CD4-positive, CD25-positive, alpha-beta regulatory T cell (primary cell): ENCODE data around the gene NPM1. TPM values are rescaled to one million over a fixed set of nuclear protein-coding genes. Genes with fewer than 3 reads are reported as not detected.

Experiments
- ATAC-seq, 2 donors: fragments of 150-1000 bp; cut with Tn5 transposase; one replicate each; pipeline ENCODE4 v1.10.0; 2021; ENCODE audit warnings: low read depth in 2 of 2, moderate number of reproducible peaks in 2 of 2, moderate library complexity in 1 of 2
- DNase-seq, 3 donors: peaks; one replicate each; pipeline versions ENCODE4 v3.0.0 to v3.0.0-alpha.2; 2012 to 2022; ENCODE audit warnings: mixed read lengths in 1 of 3
- H3K27ac ChIP-seq: one replicate; pipeline ENCODE4 v1.7.0; 2013; ENCODE audit warnings: mild to moderate bottlenecking, low read length; ENCODE audit not compliant: insufficient read depth, poor library complexity, severe bottlenecking
- H3K27me3 ChIP-seq: one replicate; pipeline ENCODE4 v1.7.0; 2013; ENCODE audit warnings: low read length; ENCODE audit not compliant: control insufficient read depth, insufficient read depth
- H3K36me3 ChIP-seq: one replicate; pipeline ENCODE4 v1.7.0; 2013; ENCODE audit warnings: mild to moderate bottlenecking, low read length, moderate library complexity; ENCODE audit not compliant: control insufficient read depth, insufficient read depth
- H3K4me1 ChIP-seq: 2 replicates; pipeline ENCODE4 v1.7.0; 2013; ENCODE audit warnings: mild to moderate bottlenecking, low read length; ENCODE audit not compliant: insufficient read depth, control insufficient read depth, poor library complexity, severe bottlenecking
- H3K4me3 ChIP-seq: one replicate; pipeline ENCODE4 v1.7.0; 2013; ENCODE audit warnings: low read depth, mild to moderate bottlenecking, low read length, moderate library complexity
- H3K9me3 ChIP-seq, 2 experiments: 1 replicate in 1 of 2; 2 replicates in 1 of 2; pipeline ENCODE4 v1.7.0; 2013; ENCODE audit warnings: low read length in 2 of 2, mild to moderate bottlenecking in 1 of 2, moderate library complexity in 1 of 2; ENCODE audit not compliant: control insufficient read depth in 2 of 2
- H3K27ac Mint-ChIP-seq, 3 donors: one replicate each; pipeline ENCODE4 v1.8.0; 2020 to 2022; ENCODE audit warnings: mild to moderate bottlenecking in 3 of 3, mixed read lengths in 3 of 3, moderate library complexity in 2 of 3
- H3K27me3 Mint-ChIP-seq: one replicate; pipeline ENCODE4 v1.8.0; 2022; ENCODE audit warnings: mild to moderate bottlenecking, mixed read lengths
- H3K36me3 Mint-ChIP-seq: one replicate; pipeline ENCODE4 v1.8.0; 2020; ENCODE audit warnings: mixed read lengths
- H3K4me1 Mint-ChIP-seq, 4 donors: one replicate each; pipeline ENCODE4 v1.8.0; 2020 to 2022; ENCODE audit warnings: mixed read lengths in 4 of 4, mild to moderate bottlenecking in 1 of 4
- H3K4me3 Mint-ChIP-seq, 4 donors: one replicate each; pipeline ENCODE4 v1.8.0; 2020 to 2022; ENCODE audit warnings: mild to moderate bottlenecking in 4 of 4, mixed read lengths in 4 of 4, moderate library complexity in 3 of 4
- H3K9me3 Mint-ChIP-seq, 7 donors: one replicate each; pipeline ENCODE4 v1.8.0; 2020 to 2022; ENCODE audit warnings: mixed read lengths in 7 of 7, mild to moderate bottlenecking in 3 of 7, moderate library complexity in 2 of 7
- polyA plus RNA-seq, 4 donors: library from polyadenylated mRNA; unstranded; fragments of 300-500 nt; fragmentation: Illumina TruSeq; gene quantifications; one replicate each; pipeline ENCODE4 v1.2.3, GENCODE V29; 2021
- total RNA-seq: library from RNA; stranded (reverse); gene quantifications from one replicate; pipeline ENCODE4 v1.2.3, GENCODE V29; 2022

Gene NPM1
- total and polyA plus RNA-seq, 5 donors from 2014 or later: 624 to 813 (median 766) TPM

DNA sequence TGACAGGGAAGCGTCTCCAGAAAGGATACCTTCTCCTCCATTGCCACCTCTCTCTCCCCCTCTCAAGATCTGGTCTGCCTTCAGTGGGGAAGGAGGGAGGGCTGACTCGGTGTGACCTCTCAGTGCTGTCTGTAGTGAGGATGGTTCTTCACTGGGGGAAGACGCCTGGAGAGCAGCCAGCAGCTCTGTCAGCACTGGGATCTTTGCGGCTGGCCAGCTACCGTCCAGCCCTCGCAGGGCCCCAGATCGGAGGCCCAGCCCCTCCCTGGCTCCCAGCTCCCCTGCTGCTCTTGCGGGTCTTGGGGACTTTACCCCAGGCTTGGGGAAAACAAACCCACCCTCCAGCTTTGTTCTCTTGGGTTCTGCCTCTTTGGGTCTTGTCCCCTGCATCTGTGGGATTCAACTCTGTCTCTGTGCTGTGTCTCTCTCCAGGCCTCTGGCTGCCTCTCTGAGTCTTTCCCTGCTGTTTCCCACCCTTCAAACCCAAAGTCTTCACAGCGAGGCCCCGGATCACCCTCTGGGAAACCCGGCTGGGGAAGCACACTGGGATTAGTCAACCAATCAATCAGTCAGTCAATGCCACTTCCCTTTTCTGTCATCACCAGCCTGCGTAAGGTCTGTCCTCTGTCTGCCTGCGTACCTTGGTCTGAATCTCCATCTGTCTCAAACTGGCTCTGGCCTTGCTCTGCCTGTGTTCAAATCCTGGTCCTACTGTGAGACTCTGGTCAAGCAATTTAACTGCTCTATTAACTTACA is 54.8 kb downstream of the NPM1 start:
- no peaks in the 10 kb centered on the region for H3K36me3 Mint-ChIP-seq

DNA sequence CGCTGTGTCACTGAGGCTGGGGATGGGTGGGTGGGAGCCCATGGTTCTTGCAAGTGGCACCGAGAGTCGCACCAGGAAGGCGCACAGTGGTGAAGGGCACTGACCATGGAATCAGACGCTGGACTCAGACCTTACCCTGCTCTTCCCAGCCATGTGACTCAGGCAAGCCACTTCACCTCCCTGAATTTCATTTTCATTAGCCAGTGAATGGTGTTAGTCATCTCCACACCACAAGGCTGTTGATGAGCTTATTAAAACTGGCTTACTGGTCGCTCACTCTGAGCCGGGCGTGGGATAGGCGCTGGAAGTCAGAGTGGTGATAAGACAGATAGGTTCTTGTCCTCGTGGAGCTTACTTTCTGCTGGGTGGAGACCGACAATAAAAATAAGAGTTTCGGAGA is 56.9 kb downstream of the NPM1 start:
- Histone ChIP-seq H3K27ac (no peak overlapping the region), H3K36me3 (no peaks in the 10 kb centered on the region), H3K9me3 (no peaks in the 10 kb centered on the region), H3K4me1 (no peaks in the 10 kb centered on the region), H3K4me3 (no peak overlapping the region), H3K27me3 (no peaks in the 10 kb centered on the region)
- Mint-ChIP-seq H3K4me3 (no peak overlapping the region), H3K36me3 (no peaks in the 10 kb centered on the region), H3K27me3 (peaks cover 24% of the 10 kb centered on the region), H3K9me3 (no peaks in the 10 kb centered on the region), H3K27ac (peak overlapping the region in 1 of 3 donors; percentile 31), H3K4me1 (no peaks in the 10 kb centered on the region)
- DNase-seq (no peak), ATAC-seq (no peak)

More for the DNA sequence above, 54.8 kb downstream of the NPM1 start:
- ATAC-seq: no peak
- Histone ChIP-seq H3K27me3 (no peaks in the 10 kb centered on the region), H3K9me3 (no peaks in the 10 kb centered on the region), H3K4me3 (no peak overlapping the region), H3K4me1 (no peaks in the 10 kb centered on the region), H3K36me3 (no peaks in the 10 kb centered on the region), H3K27ac (no peak overlapping the region)
- Mint-ChIP-seq H3K4me3 (no peak overlapping the region), H3K9me3 (no peaks in the 10 kb centered on the region), H3K27me3 (peaks cover 10% of the 10 kb centered on the region), H3K27ac (peak overlapping the region in 1 of 3 donors; percentile 57), H3K4me1 (no peaks in the 10 kb centered on the region)
- DNase-seq: no peak

DNA sequence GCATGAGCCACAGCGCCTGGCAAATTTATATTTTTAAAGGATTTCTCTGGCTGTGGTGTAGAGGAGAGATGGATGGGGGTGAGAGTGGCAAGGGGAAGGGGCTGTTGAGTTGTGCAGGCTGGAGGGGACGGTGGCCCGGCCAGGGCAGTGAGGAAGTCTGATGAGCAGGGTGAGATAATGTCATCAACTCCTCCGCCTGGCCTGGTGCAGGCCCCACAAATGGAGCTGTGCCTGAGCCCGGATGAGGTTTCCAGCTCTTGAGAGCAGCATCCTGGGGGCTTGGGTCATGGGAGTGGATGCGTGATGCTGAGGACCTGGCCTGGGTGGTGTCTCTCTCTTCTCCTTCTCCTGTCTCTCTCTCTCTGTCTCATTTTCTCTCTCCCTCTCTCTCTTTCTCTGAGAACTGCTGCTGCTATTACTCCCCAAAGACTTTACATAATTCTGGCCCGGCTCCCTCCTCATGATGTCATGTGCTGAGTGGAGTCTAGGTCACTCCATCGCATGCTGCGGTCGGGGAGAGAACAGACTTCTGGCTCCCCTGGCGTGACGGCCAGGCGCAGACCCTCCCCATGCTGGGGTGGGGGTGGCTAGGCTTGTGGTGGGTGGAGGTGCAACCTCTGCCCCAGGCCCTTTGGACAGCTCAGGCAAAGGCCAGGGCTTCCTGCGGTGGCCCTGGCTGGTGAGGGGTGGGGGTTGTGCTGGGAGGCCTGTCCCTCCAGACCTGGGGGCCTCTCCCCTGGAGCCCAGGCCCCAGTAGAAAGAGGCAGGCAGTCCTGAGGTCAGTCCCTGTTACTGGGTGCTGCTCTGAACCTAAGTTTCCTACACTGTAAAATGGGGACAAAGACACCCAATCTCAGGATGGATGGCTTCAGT is 58.2 kb downstream of the NPM1 start:
- H3K27ac ChIP-seq: no peak overlapping the region
- H3K4me3 Mint-ChIP-seq: no peak overlapping the region
- DNase-seq (no peak), ATAC-seq (no peak)
- H3K27me3 ChIP-seq: peaks cover 4% of the 10 kb centered on the region
- peaks cover 29% of the 10 kb centered on the region for H3K27me3 Mint-ChIP-seq
- peaks cover 0 to 2% (median 0%) of the 10 kb centered on the region in 4 donors for H3K4me1 Mint-ChIP-seq
- no peaks in the 10 kb centered on the region for H3K36me3 ChIP-seq
- H3K27ac Mint-ChIP-seq: no peak overlapping the region
- no peaks in the 10 kb centered on the region for H3K36me3 Mint-ChIP-seq
- H3K9me3 ChIP-seq: no peaks in the 10 kb centered on the region
- H3K4me1 ChIP-seq: peaks cover 3% of the 10 kb centered on the region
- no peak overlapping the region for H3K4me3 ChIP-seq
- no peaks in the 10 kb centered on the region for H3K9me3 Mint-ChIP-seq

DNA sequence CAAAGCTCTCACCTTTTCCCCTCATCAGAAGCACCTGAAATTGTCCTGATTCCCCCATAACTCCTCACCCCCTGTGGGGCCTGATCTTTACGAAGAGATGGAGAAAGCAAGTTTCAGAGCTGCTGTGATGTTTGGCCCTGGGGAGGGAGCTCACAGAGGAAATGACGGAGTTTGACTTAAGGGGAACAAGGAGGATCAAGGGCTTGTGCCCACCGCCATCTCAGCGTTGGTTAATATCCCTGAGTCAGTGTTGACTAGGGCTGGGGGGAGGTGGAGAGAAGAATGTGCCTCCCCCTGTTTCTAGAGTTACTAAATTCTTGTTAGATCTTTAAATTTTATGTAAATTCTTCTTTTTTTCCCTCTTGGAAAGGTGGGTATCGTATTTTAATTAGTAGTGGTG is 59.6 kb downstream of the NPM1 start:
- Mint-ChIP-seq H3K27me3 (peaks cover 39% of the 10 kb centered on the region), H3K4me3 (no peak overlapping the region), H3K36me3 (no peaks in the 10 kb centered on the region), H3K27ac (no peak overlapping the region), H3K9me3 (no peaks in the 10 kb centered on the region), H3K4me1 (peaks cover 0 to 9% (median 2%) of the 10 kb centered on the region in 4 donors)
- Histone ChIP-seq H3K27ac (no peak overlapping the region), H3K9me3 (no peaks in the 10 kb centered on the region), H3K4me1 (peaks cover 9% of the 10 kb centered on the region), H3K4me3 (no peak overlapping the region), H3K27me3 (peaks cover 8% of the 10 kb centered on the region), H3K36me3 (no peaks in the 10 kb centered on the region)
- no peak for DNase-seq
- no peak for ATAC-seq

DNA sequence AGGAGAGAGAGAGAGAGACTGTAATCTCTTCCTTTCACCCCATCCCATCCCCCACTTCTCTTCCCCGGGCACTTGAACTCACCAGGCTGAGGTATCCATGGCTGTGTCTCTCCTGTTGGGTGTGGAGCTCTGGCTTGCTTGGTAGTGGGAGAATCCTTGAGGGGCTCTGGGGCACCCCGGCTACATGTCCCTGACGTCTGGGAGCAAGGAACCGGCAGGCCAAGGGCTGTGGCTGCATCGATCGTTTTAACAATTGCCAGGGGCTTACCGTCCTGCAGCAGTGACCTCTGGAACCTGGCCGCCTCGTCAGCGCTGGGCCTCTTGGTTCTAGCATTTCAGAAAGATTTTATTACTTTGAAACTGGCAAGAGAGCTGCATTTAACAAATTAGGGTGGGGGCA is 61.8 kb downstream of the NPM1 start:
- no peaks in the 10 kb centered on the region for H3K36me3 ChIP-seq
- no peak overlapping the region for H3K4me3 Mint-ChIP-seq
- H3K27ac Mint-ChIP-seq: no peak overlapping the region
- ATAC-seq (no peak), DNase-seq (no peak)
- peaks cover 9% of the 10 kb centered on the region for H3K4me1 ChIP-seq
- H3K27me3 Mint-ChIP-seq: peaks cover 56% of the 10 kb centered on the region
- no peaks in the 10 kb centered on the region for H3K9me3 ChIP-seq
- no peak overlapping the region for H3K27ac ChIP-seq
- no peaks in the 10 kb centered on the region for H3K36me3 Mint-ChIP-seq
- peaks cover 0 to 14% (median 4%) of the 10 kb centered on the region in 4 donors for H3K4me1 Mint-ChIP-seq
- H3K9me3 Mint-ChIP-seq: no peaks in the 10 kb centered on the region
- H3K27me3 ChIP-seq: peaks cover 8% of the 10 kb centered on the region
- H3K4me3 ChIP-seq: no peak overlapping the region

DNA sequence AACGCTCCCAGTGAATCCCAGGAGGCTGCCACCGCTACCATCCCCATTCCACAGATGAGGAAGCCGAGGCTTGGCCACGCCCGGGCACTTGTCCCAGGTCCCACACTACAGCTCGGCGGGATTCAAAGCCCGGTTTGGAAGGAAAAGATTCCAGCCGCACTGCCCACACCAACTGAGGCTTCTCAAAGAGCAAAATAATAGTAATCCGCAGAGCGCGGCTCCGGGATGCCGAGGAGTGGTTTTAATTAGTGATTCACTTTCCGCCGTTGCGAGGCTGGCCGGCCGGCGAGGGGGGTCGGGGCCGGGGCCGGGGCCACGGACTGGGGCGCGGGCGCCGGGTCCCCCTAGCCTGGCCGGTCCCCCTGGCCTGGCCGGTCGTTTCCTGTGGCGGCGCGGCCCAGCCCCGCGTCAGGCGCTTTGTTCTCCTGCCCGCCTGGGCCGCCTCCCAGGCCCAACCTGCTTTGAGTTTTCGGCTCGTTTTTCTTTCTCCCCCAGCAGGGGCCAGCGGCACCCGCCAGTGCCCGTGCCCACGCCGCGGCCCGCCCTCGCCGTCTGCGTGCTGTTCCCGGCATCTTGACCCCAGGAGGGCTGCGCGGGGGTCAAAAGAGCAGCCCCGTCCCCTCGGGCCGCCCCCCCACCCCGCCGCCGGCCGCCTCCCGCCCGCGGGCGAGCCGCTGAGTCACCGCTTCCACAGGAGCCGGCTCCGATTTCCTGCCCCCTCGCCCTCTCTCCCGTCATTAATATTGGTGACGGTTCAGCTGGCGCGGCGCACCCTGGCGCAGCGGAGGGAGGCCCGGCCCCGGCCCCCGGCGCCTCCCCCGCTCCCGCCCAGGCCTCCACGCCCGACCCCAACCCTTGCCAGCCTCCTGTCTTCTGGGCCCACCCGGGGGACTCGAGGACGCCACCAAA is 63.0 kb downstream of the NPM1 start:
- H3K27ac Mint-ChIP-seq: no peak overlapping the region
- ATAC-seq: no peak
- Histone ChIP-seq H3K27ac (no peak overlapping the region), H3K4me1 (peaks cover 9% of the 10 kb centered on the region), H3K4me3 (no peak overlapping the region), H3K36me3 (no peaks in the 10 kb centered on the region), H3K9me3 (no peaks in the 10 kb centered on the region), H3K27me3 (peaks cover 8% of the 10 kb centered on the region)
- DNase-seq: peak in 1 of 3 donors; percentile 6
- H3K36me3 Mint-ChIP-seq: no peaks in the 10 kb centered on the region
- H3K4me1 Mint-ChIP-seq: peaks cover 0 to 14% (median 5%) of the 10 kb centered on the region in 4 donors
- no peaks in the 10 kb centered on the region for H3K9me3 Mint-ChIP-seq
- peaks cover 58% of the 10 kb centered on the region for H3K27me3 Mint-ChIP-seq
- peak overlapping the region in 2 of 4 donors; percentile 9 to 43 for H3K4me3 Mint-ChIP-seq

DNA sequence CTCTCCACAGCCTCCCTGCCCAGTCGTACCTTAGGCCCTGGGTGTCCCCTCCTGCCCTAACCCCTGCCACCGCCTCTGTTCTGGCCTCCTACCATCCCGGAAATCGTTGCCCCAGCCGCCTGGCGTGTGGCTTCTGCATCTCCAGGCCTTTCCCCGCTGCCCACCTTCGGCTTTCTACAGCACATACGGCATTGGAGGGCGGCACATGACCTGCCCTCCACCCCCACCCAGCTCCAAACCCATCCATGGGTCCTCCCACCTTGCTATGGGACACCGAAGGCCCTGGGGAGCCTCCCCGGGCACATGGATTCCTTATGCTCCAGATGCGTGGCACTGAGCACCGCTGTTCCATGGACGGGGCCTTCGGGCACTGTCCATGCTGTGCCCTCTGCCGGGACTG is 63.8 kb downstream of the NPM1 start:
- Histone ChIP-seq H3K36me3 (no peaks in the 10 kb centered on the region), H3K4me3 (no peak overlapping the region), H3K9me3 (no peaks in the 10 kb centered on the region), H3K4me1 (peaks cover 9% of the 10 kb centered on the region), H3K27me3 (peaks cover 8% of the 10 kb centered on the region), H3K27ac (no peak overlapping the region)
- peaks cover 0 to 14% (median 5%) of the 10 kb centered on the region in 4 donors for H3K4me1 Mint-ChIP-seq
- no peaks in the 10 kb centered on the region for H3K36me3 Mint-ChIP-seq
- peak overlapping the region in 1 of 4 donors; percentile 43 for H3K4me3 Mint-ChIP-seq
- peaks cover 0 to 1% (median 0%) of the 10 kb centered on the region in 7 donors for H3K9me3 Mint-ChIP-seq
- no peak overlapping the region for H3K27ac Mint-ChIP-seq
- ATAC-seq (no peak), DNase-seq (no peak)
- H3K27me3 Mint-ChIP-seq: peaks cover 58% of the 10 kb centered on the region
